Activated CD8-positive, alpha-beta T cell treated with anti-CD3 and anti-CD28 coated beads for 36 hours (primary cell): ENCODE measurements around the gene SNX22. TPM values are rescaled to one million over a fixed set of nuclear protein-coding genes. Genes with fewer than 3 reads are reported as not detected.

Source experiments
- ATAC-seq: fragments of 200-7000 bp; cut with Tn5 transposase; one replicate; pipeline ENCODE4 v1.10.0; 2021; ENCODE audit warnings: mild to moderate bottlenecking, moderate library complexity
- CTCF ChIA-PET: fragments of 350-600 bp; sonication (Branson Sonifier 250); formaldehyde crosslinking; loops from one replicate; lab custom pipeline; 2021; ENCODE audit warnings: antibody characterized with exemption; lab: Charles Lee
- POLR2A ChIA-PET: fragments of 350-600 bp; sonication (Branson Sonifier 250); formaldehyde crosslinking; loops from one replicate; lab custom pipeline; 2021; ENCODE audit warnings: antibody characterized with exemption; lab: Charles Lee
- DNase-seq: peaks from one replicate; pipeline ENCODE4 v3.0.0-alpha.2; 2020
- H3K27ac Mint-ChIP-seq: one replicate; pipeline ENCODE4 v1.8.0; 2021; ENCODE audit warnings: mild to moderate bottlenecking, mixed read lengths
- H3K27me3 Mint-ChIP-seq: one replicate; pipeline ENCODE4 v1.8.0; 2021; ENCODE audit warnings: mixed read lengths
- H3K36me3 Mint-ChIP-seq: one replicate; pipeline ENCODE4 v1.8.0; 2021; ENCODE audit warnings: low read depth, mixed read lengths
- H3K4me1 Mint-ChIP-seq: one replicate; pipeline ENCODE4 v1.8.0; 2021; ENCODE audit warnings: low read depth, mixed read lengths
- H3K4me3 Mint-ChIP-seq: one replicate; pipeline ENCODE4 v1.8.0; 2021; ENCODE audit warnings: mild to moderate bottlenecking, moderate library complexity, mixed read lengths
- H3K9me3 Mint-ChIP-seq: one replicate; pipeline ENCODE4 v1.8.0; 2021; ENCODE audit warnings: mixed read lengths
- intact Hi-C: fragments of 100-400 bp; cut with micrococcal nuclease; formaldehyde crosslinking; loops from one replicate; pipeline ENCODE4 v1.10.0; 2022
- total RNA-seq, 2 experiments: library from RNA; stranded (reverse); gene quantifications; one replicate each; pipeline ENCODE4 v1.2.3, GENCODE V29; 2021
- TF ChIP-seq, protein P1 (sequence below): fragments of 200-600 bp; IDR thresholded peaks from one replicate; pipeline ENCODE4 v1.8.0; 2022; ENCODE audit warnings: antibody characterized with exemption, mild to moderate bottlenecking

SNX22 gene
- total RNA-seq, 2 experiments from 2014 or later, result 1.6 to 1.8 TPM

DNA sequence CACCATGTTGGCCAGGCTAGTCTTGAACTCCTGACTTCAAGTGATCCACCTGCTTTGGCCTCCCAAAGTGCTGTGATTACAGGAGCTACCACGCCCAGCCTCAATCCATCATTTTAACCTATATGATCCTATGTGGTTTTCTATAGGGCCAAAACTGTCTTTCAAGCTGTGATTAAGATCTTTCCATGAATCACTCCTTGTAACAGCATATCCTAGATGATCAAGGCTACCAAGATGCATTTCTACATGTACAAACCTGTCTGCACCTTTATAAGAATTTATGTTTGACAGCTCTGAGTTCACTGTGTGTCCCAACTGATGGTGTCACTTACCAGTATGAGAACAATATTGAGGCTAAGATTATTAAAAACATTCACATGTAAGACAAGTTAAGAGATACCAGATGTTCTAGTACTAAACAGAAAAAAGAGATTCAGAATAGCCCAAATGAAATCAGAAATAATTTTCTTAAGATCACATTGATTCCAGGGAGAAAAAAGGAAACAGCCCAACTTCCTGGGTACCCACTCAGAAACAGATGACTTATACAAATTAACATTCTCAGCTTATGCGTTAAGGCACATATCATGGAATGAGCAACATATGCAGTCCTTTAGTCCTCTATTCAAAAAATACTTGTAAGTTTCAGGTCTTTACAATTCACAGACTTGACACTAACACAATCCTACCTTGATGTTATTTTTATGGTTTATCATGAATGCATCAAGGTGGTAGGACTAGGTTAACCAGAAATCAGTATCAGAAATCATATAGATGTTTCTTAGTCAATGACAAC, 36.1 kb downstream of the SNX22 start:
- POLR2A ChIA-PET, result interaction anchor here (1.3 kb wide), 1 partner anchor 11 kb away, joined by 4 read pairs; no protein-coding TSS in a partner anchor
- Mint-ChIP-seq H3K36me3 (peaks cover 11% of the 10 kb centered on the region), H3K9me3 (no peaks in the 10 kb centered on the region), H3K27ac (peak overlapping the region; percentile 10), H3K4me3 (no peak overlapping the region), H3K4me1 (peaks cover 12% of the 10 kb centered on the region), H3K27me3 (no peaks in the 10 kb centered on the region)
- TF ChIP-seq, protein P1, sequence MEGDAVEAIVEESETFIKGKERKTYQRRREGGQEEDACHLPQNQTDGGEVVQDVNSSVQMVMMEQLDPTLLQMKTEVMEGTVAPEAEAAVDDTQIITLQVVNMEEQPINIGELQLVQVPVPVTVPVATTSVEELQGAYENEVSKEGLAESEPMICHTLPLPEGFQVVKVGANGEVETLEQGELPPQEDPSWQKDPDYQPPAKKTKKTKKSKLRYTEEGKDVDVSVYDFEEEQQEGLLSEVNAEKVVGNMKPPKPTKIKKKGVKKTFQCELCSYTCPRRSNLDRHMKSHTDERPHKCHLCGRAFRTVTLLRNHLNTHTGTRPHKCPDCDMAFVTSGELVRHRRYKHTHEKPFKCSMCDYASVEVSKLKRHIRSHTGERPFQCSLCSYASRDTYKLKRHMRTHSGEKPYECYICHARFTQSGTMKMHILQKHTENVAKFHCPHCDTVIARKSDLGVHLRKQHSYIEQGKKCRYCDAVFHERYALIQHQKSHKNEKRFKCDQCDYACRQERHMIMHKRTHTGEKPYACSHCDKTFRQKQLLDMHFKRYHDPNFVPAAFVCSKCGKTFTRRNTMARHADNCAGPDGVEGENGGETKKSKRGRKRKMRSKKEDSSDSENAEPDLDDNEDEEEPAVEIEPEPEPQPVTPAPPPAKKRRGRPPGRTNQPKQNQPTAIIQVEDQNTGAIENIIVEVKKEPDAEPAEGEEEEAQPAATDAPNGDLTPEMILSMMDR, result no peak
- intact Hi-C loops, result no loop called here
- no peak for DNase-seq
- CTCF ChIA-PET, result interaction anchor here (1.2 to 1.6 kb wide), 2 partner anchors 17 to 435 kb away, joined by 3 to 4 read pairs; no protein-coding TSS in a partner anchor
- no peak for ATAC-seq

DNA sequence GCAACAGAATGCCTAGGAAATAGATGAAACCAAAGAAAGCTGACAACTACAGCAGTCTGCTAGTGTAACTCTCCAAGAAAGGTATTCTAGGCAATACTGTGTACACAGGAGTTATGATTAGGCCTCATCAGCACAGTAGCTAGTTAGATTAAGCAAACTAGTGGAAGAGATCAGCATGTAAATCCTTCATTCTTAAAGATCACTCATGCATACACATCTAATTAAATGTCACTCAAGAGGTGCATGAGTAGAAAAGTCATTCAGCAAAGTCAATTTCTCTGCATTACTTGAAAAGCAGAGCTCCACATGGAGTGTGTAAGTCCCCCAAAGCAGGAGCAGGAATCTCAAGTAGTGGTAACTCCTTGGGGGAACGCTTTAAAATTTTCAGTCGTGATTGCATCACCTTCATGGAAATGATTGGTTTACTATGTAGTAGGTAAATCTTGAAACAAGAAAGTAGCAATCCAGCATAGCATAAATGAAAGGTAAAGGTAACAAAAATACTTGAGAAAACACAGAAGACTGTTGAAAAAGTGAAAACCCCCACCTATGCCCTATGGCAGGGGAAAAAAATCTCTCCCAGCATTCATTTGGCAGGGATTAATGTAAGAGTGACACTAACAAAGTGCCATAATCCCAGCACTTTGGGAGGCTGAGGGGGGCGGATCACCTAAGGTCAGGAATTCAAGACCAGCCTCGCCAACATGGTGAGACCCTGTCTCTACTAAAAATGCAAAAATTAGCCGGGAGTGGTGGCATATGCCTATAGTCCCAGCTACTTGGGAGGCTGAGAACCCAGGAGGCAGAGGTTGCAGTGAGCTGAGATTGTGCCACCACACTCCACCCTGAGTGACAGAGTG, 40.7 kb downstream of the SNX22 start:
- H3K27ac Mint-ChIP-seq, result no peak overlapping the region
- intact Hi-C loops, result no loop called here
- no peak for DNase-seq
- ATAC-seq, result no peak
- no peaks in the 10 kb centered on the region for H3K27me3 Mint-ChIP-seq
- H3K4me1 Mint-ChIP-seq, result peaks cover 12% of the 10 kb centered on the region
- H3K36me3 Mint-ChIP-seq, result peaks cover 12% of the 10 kb centered on the region
- TF ChIP-seq, protein P1, result no peak
- no peak overlapping the region for H3K4me3 Mint-ChIP-seq
- H3K9me3 Mint-ChIP-seq, result no peaks in the 10 kb centered on the region
- POLR2A ChIA-PET, result no interaction called here
- CTCF ChIA-PET, result no interaction called here

DNA sequence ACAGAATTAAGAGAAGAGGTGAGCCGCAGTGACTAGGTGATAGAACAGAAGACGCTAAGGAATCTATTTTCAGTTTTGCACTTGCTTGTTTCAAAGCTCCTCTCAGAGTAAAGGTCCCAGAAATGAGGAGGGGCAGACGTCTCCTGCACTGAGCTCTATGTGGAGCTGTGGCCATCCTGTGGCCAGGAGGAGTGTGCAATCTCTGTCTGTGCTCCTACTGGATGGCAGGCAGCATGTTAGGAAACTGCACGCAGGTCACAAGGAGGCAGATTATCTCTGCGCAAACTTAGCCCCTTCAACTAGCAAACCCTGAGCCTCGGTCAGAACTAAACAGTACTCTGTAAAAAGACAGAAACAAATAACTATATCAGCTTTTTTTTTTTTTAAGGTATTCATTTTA, 42.4 kb downstream of the SNX22 start:
- ChIA-PET CTCF (interaction anchor here (1.0 kb wide), 1 partner anchor 16 kb away, joined by 5 read pairs; no protein-coding TSS in a partner anchor), POLR2A (no interaction called here)
- peaks cover 10% of the 10 kb centered on the region for H3K36me3 Mint-ChIP-seq
- H3K27me3 Mint-ChIP-seq, result no peaks in the 10 kb centered on the region
- TF ChIP-seq, protein P1, result no peak
- H3K4me3 Mint-ChIP-seq, result no peak overlapping the region
- no peak overlapping the region for H3K27ac Mint-ChIP-seq
- no peaks in the 10 kb centered on the region for H3K9me3 Mint-ChIP-seq
- no peak for ATAC-seq
- no peak for DNase-seq
- intact Hi-C loops, result no loop called here
- no peaks in the 10 kb centered on the region for H3K4me1 Mint-ChIP-seq

DNA sequence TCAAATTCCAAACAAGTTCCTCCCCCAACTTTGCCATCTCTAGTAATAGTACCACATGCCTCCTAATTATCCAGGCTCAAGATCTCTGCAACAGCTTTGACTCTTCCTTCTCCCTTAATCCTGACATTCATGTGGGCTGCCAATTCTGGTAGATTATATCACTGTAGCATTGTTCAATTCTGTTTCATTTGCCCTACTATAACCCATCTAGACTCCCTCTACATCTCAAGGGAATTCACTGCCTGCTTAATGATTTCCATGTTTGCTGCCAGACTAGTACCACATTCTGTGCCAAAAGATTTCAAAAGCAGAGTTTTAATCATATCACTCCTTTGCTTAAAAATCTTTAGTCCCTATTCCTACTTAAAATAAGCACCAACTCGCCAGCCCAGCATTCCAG, 45.9 kb downstream of the SNX22 start:
- intact Hi-C loops, result no loop called here
- no peak overlapping the region for H3K4me3 Mint-ChIP-seq
- ChIA-PET POLR2A (no interaction called here), CTCF (interaction anchor here (1.0 kb wide), 1 partner anchor 8 kb away, joined by 3 read pairs; no protein-coding TSS in a partner anchor)
- peaks cover 15% of the 10 kb centered on the region for H3K36me3 Mint-ChIP-seq
- H3K9me3 Mint-ChIP-seq, result no peaks in the 10 kb centered on the region
- no peaks in the 10 kb centered on the region for H3K27me3 Mint-ChIP-seq
- H3K4me1 Mint-ChIP-seq, result no peaks in the 10 kb centered on the region
- ATAC-seq (no peak), DNase-seq (no peak)
- TF ChIP-seq, protein P1, result no peak
- H3K27ac Mint-ChIP-seq, result no peak overlapping the region
